Activated T-helper 1 cell treated with Interleukin-2 at 50 U/mL for 16 hours (primary cell): ENCODE results near the gene EPN3.

Experiments
- DNase-seq: peaks from one replicate; pipeline ENCODE4 v3.0.0-alpha.2; 2020; ENCODE audit warnings: low read depth

EPN3 gene

GRCh38 chr17:50511058-50511457 is 21.5 kb upstream of the EPN3 start:
- no peak for DNase-seq

- DNase-seq = no peak
These were observed 19.0 kb upstream of the EPN3 start for GRCh38 chr17:50513495-50513894.

- DNase-seq = no peak
These were observed 18.1 kb upstream of the EPN3 start for GRCh38 chr17:50514388-50514787.

GRCh38 chr17:50514936-50515702 is 17.4 kb upstream of the EPN3 start:
- DNase-seq = no peak

- DNase-seq = no peak
These were observed 15.5 kb upstream of the EPN3 start for GRCh38 chr17:50517011-50517410.

GRCh38 chr17:50517504-50518383 is 14.8 kb upstream of the EPN3 start:
- no peak for DNase-seq

- DNase-seq = no peak
These were observed 14.0 kb upstream of the EPN3 start for GRCh38 chr17:50518384-50519023.

GRCh38 chr17:50519141-50519834 is 13.2 kb upstream of the EPN3 start:
- no peak for DNase-seq

GRCh38 chr17:50520483-50520882 is 12.1 kb upstream of the EPN3 start:
- DNase-seq = no peak

GRCh38 chr17:50521514-50521913 is 11.0 kb upstream of the EPN3 start:
- no peak for DNase-seq

GRCh38 chr17:50522766-50523165 is 9.8 kb upstream of the EPN3 start:
- DNase-seq = no peak

GRCh38 chr17:50523208-50523607 is 9.3 kb upstream of the EPN3 start:
- DNase-seq = no peak

- no peak for DNase-seq
These were observed 7.7 kb upstream of the EPN3 start for GRCh38 chr17:50524838-50525237.

- no peak for DNase-seq
These were observed 5.3 kb upstream of the EPN3 start for GRCh38 chr17:50527155-50527762.

GRCh38 chr17:50527949-50528474 is 4.5 kb upstream of the EPN3 start:
- DNase-seq = no peak

GRCh38 chr17:50529849-50530248 is 2.7 kb upstream of the EPN3 start:
- no peak for DNase-seq

- no peak for DNase-seq
These were observed 1.0 kb upstream of the EPN3 start for GRCh38 chr17:50531428-50532025.

GRCh38 chr17:50533185-50533584 is 650 bp downstream of the EPN3 start:
- no peak for DNase-seq

GRCh38 chr17:50533720-50534148 is 1.2 kb downstream of the EPN3 start:
- no peak for DNase-seq

GRCh38 chr17:50534222-50534978 is 1.9 kb downstream of the EPN3 start:
- DNase-seq = no peak
